Activated CD4-positive, alpha-beta memory T cell treated with anti-CD3 and anti-CD28 coated beads, Interleukin-2, amount 10 ng/mL, durations not matched to agents 7 days and 5 days (primary cell): ENCODE data around the gene IST1. TPM values are rescaled to one million over a fixed set of nuclear protein-coding genes. Genes with fewer than 3 reads are reported as not detected.

Experiments
- CTCF ChIA-PET: fragments of 350-600 bp; sonication (Branson Sonifier 250); formaldehyde crosslinking; loops from one replicate; lab custom pipeline; 2021; ENCODE audit warnings: antibody characterized with exemption, inconsistent platforms; lab: Charles Lee
- POLR2A ChIA-PET: fragments of 350-600 bp; sonication (Branson Sonifier 250); formaldehyde crosslinking; loops from one replicate; lab custom pipeline; 2021; ENCODE audit warnings: antibody characterized with exemption; lab: Charles Lee
- DNase-seq: peaks from one replicate; pipeline ENCODE4 v3.0.0-alpha.2; 2020
- H3K27ac Mint-ChIP-seq: one replicate; pipeline ENCODE4 v1.8.0; 2021; ENCODE audit warnings: mild to moderate bottlenecking, mixed read lengths
- H3K27me3 Mint-ChIP-seq: one replicate; pipeline ENCODE4 v1.8.0; 2021; ENCODE audit warnings: mixed read lengths
- H3K36me3 Mint-ChIP-seq: one replicate; pipeline ENCODE4 v1.8.0; 2021; ENCODE audit warnings: low read depth, mixed read lengths
- H3K4me1 Mint-ChIP-seq: one replicate; pipeline ENCODE4 v1.8.0; 2021; ENCODE audit warnings: mixed read lengths
- H3K4me3 Mint-ChIP-seq: one replicate; pipeline ENCODE4 v1.8.0; 2021; ENCODE audit warnings: mild to moderate bottlenecking, mixed read lengths
- H3K9me3 Mint-ChIP-seq: one replicate; pipeline ENCODE4 v1.8.0; 2021; ENCODE audit warnings: mixed read lengths
- total RNA-seq, 2 experiments: library from RNA; stranded (reverse); gene quantifications; one replicate each; pipeline ENCODE4 v1.2.3, GENCODE V29; 2021

The IST1 gene
- total RNA-seq, 2 experiments from 2014 or later, result 227 to 229 TPM

DNA sequence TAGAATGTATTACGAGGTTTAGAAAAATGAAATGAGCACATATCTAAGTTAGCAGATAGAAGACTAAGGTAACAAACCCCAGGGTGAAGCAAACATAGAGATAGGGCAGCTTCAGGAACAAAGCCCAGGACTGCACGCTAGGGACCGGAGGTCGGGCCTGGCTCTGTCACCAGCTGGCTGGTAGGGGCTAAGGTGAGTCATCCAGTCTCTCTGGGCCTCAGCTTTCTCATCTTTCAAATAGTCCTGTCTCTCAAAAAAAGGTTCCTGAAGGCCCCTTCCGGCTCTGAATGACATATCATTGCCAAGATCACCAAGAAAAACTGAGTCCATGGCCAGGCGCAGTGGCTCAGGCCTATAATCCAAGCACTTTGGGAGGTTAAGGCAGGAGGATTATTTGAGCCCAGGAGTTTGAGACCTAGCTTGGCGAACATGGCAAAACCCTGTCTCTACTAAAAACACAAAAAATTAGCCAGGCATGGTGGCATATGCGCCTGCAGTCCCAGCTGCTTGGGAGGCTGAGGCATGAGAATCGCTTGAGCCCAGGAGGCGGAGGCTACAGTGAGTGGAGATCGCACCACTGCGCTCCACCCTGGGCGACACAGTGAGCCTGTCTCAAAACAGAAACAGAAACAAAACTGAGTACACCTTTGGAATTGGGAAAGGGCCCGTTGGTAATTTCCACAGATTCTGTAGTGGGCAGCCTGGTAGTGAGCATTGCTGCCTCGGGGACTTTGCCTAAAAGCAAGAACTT lies 78.9 kb downstream of the IST1 start:
- ChIA-PET CTCF (interaction anchor here (0.6 to 3.5 kb wide), 2 partner anchors 13 to 35 kb away, joined by 5 to 9 read pairs; no protein-coding TSS in a partner anchor), POLR2A (no interaction called here)
- Mint-ChIP-seq H3K27ac (no peak overlapping the region), H3K9me3 (no peaks in the 10 kb centered on the region), H3K36me3 (no peaks in the 10 kb centered on the region), H3K27me3 (peaks cover 3% of the 10 kb centered on the region), H3K4me3 (no peak overlapping the region), H3K4me1 (no peaks in the 10 kb centered on the region)
- no peak for DNase-seq

Other genes with a start within 250 kb of the IST1 start
- 1 to 10 TPM; 7.4 TPM for gene PHLPP2, start 170.8 kb upstream of the IST1 start, total RNA-seq
- 10 to 100 TPM; 78.7 to 82.6 TPM for gene AP1G1, start 86.7 kb upstream of the IST1 start, total RNA-seq
- 10 to 100 TPM; 23.6 to 24.8 TPM for gene ATXN1L, start 49.6 kb upstream of the IST1 start, total RNA-seq
- 10 to 100 TPM; 11.4 to 11.9 TPM for gene ZNF821, start 11.3 kb upstream of the IST1 start, total RNA-seq
- under 1 TPM in 1 of 2 experiments, not detected in 1; 0.08 TPM for gene PKD1L3, start 104.9 kb downstream of the IST1 start, total RNA-seq
- gene DHODH, start 113.2 kb downstream of the IST1 start, total RNA-seq, result 1 to 10 TPM; 6.9 to 7.6 TPM
- gene HP, start 159.0 kb downstream of the IST1 start, total RNA-seq, result not detected
- not detected for gene HPR, start 167.7 kb downstream of the IST1 start, total RNA-seq
- gene TXNL4B, start 198.1 kb downstream of the IST1 start, total RNA-seq, result 10 to 100 TPM; 15.3 to 16.2 TPM
- 10 to 100 TPM; 70.2 to 70.7 TPM for gene DHX38, start 198.3 kb downstream of the IST1 start, total RNA-seq